IPS-20b (cell line): Measurements from ENCODE around the gene NRTN.
"Not testable (repeated sequence)": the region's sequence is repeated elsewhere in the genome, so short reads cannot be mapped to it uniquely, and the experiment has no call there.

Experiments used
- H3K27ac ChIP-seq: one replicate; pipeline ENCODE4 v1.5.1; 2013; ENCODE audit warnings: low read length
- H3K27me3 ChIP-seq: 2 replicates; pipeline ENCODE4 v1.6.1; 2013; ENCODE audit warnings: mild to moderate bottlenecking, low read length, inconsistent platforms; ENCODE audit not compliant: insufficient read depth
- H3K36me3 ChIP-seq: 2 replicates; pipeline ENCODE4 v1.6.1; 2013; ENCODE audit warnings: low read depth, mild to moderate bottlenecking, inconsistent platforms, low read length, moderate library complexity; ENCODE audit not compliant: insufficient read depth
- H3K4me1 ChIP-seq: 2 replicates; pipeline ENCODE4 v1.6.1; 2013; ENCODE audit warnings: mild to moderate bottlenecking, control low read depth, inconsistent platforms, low read length, moderate library complexity; ENCODE audit not compliant: insufficient read depth
- H3K4me3 ChIP-seq: 2 replicates; pipeline ENCODE4 v1.5.1; 2013; ENCODE audit warnings: mild to moderate bottlenecking, low read length, inconsistent platforms
- H3K9ac ChIP-seq: 2 replicates; pipeline ENCODE4 v1.6.1; 2013; ENCODE audit warnings: low read depth, mild to moderate bottlenecking, inconsistent platforms, low read length, moderate library complexity
- H3K9me3 ChIP-seq: 2 replicates; pipeline ENCODE4 v1.6.1; 2013; ENCODE audit warnings: mild to moderate bottlenecking, low read depth, low read length, inconsistent platforms; ENCODE audit not compliant: insufficient read depth

The NRTN gene, protein sequence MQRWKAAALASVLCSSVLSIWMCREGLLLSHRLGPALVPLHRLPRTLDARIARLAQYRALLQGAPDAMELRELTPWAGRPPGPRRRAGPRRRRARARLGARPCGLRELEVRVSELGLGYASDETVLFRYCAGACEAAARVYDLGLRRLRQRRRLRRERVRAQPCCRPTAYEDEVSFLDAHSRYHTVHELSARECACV

DNA sequence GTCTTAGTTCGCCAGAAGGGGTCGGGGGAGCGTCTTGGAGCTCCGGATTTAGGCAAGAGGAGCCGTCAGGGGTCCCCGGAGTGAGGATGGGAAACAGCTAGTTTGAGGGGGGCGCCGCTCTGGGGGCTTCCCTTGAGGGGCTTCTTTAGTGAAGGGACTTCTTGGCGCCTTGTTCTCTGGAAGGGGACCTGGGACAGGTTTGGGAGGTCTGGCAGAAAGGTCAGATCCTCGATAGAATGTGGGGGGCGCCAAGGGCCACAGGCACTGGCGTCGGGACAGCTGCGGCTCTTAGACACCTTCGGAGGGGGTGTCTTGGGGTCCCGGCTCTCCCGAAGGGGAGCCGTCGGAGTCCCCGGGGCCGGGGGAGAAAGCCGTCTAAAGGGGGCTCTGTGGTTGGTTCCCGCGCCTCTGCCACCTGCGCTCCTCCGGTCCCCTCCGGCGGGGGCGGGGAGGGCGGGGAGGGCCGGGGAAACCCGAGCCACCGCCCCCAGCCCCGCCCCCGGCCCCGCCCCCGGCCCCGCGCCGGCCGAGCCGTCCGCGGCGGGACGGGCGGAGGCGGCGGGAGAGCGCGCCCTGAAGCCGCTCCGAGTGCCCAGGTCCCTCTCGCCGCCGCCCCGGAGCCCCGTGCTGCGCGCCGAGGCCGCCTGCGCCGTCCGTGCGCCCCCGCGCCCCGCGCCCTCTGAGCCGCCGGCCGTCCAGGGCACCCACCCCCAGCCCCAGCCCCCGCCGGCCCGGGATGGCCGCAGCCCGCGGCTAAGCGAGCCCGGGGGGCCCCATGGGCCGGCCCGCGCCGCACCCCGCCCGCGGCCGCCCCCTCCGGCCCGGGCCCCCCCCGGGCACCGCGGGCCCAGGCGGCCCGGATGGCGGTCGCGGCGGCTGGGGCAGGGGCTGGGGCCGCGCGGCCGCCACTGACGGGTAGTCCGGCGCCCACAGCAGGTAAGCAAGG lies at the start of gene NRTN:
Gene NRTN, plus strand, starts transcription at position 552 of the 946 bp plus-strand sequence. CDS start 19,099 bp downstream, outside the sequence.
- Histone ChIP-seq H3K9ac (no peak within 1 kb of the TSS), H3K36me3 (no peaks in the 10 kb centered on the region), H3K27ac (no peak within 1 kb of the TSS), H3K4me1 (no peaks in the 10 kb centered on the region; the same call in 1 of the 2 replicates), H3K9me3 (no peaks in the 10 kb centered on the region), H3K4me3 (peak within 1 kb of the TSS; percentile 58; the same call in 1 of the 2 replicates), H3K27me3 (peaks cover 34% of the 10 kb centered on the region)

DNA sequence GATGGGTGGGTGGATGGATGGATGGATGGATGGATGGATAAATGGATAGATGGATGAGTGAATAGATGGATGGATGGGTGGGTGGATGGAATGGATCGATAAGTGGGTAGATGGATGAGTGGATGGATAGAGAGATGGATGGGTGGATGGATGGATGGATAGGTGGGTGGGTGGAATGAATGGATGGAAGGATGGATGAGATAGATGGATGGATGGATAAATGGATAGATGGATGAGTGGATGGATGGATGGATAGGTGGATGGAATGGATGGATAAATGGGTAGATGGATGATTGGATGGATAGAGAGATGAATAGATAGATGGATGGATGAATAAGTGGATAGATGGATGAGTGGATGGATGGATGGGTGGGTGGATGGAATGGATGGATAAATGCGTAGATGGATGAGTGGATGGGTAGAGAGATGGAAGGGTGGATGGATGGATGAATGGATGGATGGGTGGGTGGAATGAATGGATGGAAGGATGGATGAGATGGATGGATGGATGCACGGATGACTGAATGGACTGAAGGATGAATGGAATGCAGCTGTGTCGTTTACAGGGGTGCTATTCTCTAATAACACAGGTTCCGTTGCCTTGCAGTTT lies 42.2 kb upstream of the NRTN start:
- Histone ChIP-seq H3K36me3 (no peaks in the 10 kb centered on the region), H3K9ac (no peak overlapping the region), H3K4me1 (no peaks in the 10 kb centered on the region), H3K27me3 (no peaks in the 10 kb centered on the region), H3K27ac (no peak overlapping the region), H3K9me3 (no peaks in the 10 kb centered on the region), H3K4me3 (no peak overlapping the region)

DNA sequence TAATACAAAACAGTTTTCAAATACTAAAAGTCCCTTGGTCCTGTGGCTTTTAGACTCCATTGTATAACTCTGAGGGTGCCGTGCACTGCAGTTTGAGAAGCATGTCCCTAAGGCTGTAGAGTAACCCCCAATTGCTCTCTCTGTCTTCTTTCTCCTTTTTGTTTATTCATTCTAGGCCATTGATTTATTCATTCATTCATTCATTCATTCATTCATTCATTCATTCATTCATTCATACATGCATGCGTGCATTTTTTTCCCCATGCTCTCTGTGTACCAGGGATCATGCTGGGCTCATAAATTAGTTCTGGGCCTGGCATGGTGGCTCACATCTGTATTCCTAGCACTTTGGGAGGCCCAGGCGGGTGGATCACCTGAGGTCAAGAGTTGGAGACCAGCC lies 39.6 kb upstream of the NRTN start:
- Histone ChIP-seq H3K4me1 (no peaks in the 10 kb centered on the region), H3K27me3 (no peaks in the 10 kb centered on the region), H3K9ac (no peak overlapping the region), H3K9me3 (no peaks in the 10 kb centered on the region), H3K27ac (no peak overlapping the region), H3K36me3 (no peaks in the 10 kb centered on the region), H3K4me3 (no peak overlapping the region)

DNA sequence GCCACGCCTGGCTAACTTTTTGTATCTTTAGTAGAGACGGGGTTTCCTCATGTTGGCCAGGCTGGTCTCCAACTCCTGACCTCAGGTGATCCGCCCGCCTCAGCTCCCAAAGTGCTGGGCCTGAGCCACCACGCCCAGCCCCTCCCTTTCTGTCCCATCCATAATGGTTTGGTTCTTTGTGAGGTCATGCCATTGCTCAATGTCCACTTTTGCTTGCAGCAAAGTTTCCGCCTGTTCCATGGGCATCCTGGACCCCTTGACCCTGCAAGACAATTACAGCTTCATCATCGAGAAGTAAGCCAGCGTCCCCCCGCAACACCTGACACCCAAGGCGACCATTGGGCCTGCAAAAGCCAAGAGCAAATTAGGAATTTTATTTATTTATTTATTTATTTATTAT lies 36.9 kb upstream of the NRTN start:
- Histone ChIP-seq H3K27ac (no peak overlapping the region), H3K9ac (no peak overlapping the region), H3K9me3 (no peaks in the 10 kb centered on the region), H3K27me3 (no peaks in the 10 kb centered on the region), H3K4me1 (no peaks in the 10 kb centered on the region), H3K36me3 (no peaks in the 10 kb centered on the region), H3K4me3 (no peak overlapping the region)

DNA sequence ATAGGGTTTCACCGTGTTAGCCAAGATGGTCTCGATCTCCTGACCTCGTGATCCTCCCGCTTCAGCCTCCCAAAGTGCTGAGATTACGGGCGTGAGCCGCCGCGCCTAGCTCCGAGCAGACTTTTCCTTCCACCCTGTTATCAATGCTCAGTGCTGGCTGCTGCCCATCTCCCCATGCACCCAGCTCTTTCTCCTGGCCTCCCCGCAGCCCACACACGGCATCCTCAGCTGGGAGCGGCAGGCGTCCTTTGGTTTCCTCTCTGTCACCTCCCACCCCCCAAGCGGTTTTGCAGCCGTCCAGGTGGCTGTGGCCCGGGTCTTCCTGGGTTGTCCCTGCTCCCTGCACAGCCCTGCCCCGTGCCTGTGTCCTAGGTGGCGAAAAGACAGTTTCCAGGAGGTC lies 32.5 kb upstream of the NRTN start:
- H3K9me3 ChIP-seq, result no peaks in the 10 kb centered on the region
- no peaks in the 10 kb centered on the region for H3K4me1 ChIP-seq
- no peaks in the 10 kb centered on the region for H3K27me3 ChIP-seq
- H3K4me3 ChIP-seq, result no peak overlapping the region
- no peaks in the 10 kb centered on the region for H3K36me3 ChIP-seq
- no peak overlapping the region for H3K9ac ChIP-seq
- no peak overlapping the region for H3K27ac ChIP-seq

DNA sequence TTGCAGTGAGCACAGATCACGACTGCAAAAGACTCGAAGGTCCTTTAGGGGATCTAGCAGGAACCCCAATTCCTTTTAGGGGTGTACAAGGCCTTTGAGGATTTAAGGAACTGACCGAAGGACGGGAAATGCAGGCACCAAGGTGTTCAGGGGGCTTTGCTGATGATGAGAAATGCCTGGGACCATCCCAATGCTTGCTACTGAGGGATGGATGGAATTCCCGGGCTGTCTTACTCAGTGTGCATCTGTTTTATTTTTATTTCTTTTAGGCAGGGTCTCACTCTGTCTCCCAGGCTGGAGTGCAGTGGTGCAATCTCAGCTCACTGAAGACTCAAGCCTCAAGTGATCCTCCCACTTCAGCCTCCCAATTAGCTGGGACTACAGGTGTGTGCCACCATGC lies 31.6 kb upstream of the NRTN start:
- no peaks in the 10 kb centered on the region for H3K27me3 ChIP-seq
- no peak overlapping the region for H3K27ac ChIP-seq
- no peaks in the 10 kb centered on the region for H3K36me3 ChIP-seq
- H3K9me3 ChIP-seq, result no peaks in the 10 kb centered on the region
- H3K4me3 ChIP-seq, result no peak overlapping the region
- H3K4me1 ChIP-seq, result no peaks in the 10 kb centered on the region
- no peak overlapping the region; the same call in 1 of the 2 replicates for H3K9ac ChIP-seq

DNA sequence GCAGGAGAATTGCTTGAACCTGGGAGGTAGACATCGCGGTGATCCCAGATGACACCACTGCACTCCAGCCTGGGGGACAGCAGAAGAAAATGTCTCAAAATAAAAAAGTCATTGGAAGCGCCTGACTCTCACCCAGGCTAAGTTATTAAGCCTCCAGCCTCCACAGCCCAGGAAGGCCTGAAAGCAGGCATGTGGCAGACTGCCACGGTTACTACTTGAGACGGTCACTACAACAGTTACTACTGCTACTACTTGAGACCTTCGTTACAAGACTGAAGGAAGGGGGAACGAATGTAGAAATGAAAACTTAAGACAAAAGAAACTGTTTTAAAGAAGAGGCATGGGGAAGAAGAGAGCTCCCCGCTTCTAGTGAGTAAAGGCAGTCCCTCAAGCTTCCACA lies 29.9 kb upstream of the NRTN start:
- Histone ChIP-seq H3K27me3 (no peaks in the 10 kb centered on the region), H3K4me1 (no peaks in the 10 kb centered on the region), H3K36me3 (no peaks in the 10 kb centered on the region), H3K27ac (no peak overlapping the region), H3K4me3 (no peak overlapping the region), H3K9ac (no peak overlapping the region), H3K9me3 (no peaks in the 10 kb centered on the region)

DNA sequence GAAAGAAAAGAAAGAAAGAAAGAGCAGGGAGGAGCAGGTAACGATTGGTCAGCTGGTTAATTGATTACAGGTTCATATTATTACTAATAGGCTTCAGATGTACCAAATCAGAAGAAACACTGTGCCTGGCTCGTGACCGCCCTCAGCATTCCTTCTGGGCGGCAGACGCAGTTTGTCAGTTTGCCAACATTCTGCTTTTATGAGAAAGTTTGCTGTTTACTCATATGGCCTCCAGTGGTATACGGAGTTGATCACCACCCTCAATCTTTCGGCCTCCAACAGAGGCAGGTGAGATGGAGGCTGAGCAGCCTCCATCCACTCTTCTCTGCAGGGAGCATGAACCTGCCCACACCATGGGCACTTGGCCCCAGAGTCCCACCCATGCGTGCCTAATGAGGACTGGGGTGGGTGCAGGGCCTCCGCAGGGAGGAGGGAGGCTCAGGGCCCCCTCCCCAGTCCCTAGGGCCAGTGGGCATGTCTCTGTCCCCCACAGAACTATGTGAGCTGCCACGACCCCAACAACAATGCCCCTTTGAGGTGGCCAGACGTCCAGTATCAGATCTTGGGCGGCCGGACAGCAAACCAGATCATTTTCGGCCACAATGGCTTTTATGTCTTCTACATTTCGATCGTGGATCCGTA lies 29.1 kb upstream of the NRTN start:
- Histone ChIP-seq H3K27me3 (no peaks in the 10 kb centered on the region), H3K36me3 (no peaks in the 10 kb centered on the region), H3K9ac (no peak overlapping the region), H3K9me3 (no peaks in the 10 kb centered on the region), H3K4me1 (no peaks in the 10 kb centered on the region), H3K4me3 (no peak overlapping the region), H3K27ac (no peak overlapping the region)

DNA sequence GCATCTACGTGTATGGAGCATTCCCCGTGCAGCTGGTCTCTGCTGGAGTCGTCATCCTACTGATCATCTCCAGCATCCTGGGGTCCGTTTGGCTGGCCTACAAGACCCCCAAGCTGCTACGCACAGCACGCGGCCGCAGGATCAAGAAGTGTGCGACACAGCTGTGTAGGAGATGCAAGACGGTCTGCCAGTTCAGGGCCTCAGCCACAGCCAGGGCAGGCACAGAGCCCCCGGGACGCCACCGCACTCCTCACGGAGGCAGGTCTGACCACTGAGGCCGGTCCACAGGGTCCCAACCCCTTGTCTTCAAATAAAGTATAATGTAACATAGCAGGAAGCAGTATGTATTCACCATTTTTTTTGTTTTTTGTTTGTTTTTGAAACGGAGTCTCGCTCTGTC lies 26.5 kb upstream of the NRTN start:
- H3K4me3 ChIP-seq, result no peak overlapping the region
- no peaks in the 10 kb centered on the region for H3K27me3 ChIP-seq
- H3K36me3 ChIP-seq, result no peaks in the 10 kb centered on the region
- H3K4me1 ChIP-seq, result no peaks in the 10 kb centered on the region
- no peak overlapping the region for H3K27ac ChIP-seq
- no peaks in the 10 kb centered on the region for H3K9me3 ChIP-seq
- H3K9ac ChIP-seq, result no peak overlapping the region; the same call in 1 of the 2 replicates

DNA sequence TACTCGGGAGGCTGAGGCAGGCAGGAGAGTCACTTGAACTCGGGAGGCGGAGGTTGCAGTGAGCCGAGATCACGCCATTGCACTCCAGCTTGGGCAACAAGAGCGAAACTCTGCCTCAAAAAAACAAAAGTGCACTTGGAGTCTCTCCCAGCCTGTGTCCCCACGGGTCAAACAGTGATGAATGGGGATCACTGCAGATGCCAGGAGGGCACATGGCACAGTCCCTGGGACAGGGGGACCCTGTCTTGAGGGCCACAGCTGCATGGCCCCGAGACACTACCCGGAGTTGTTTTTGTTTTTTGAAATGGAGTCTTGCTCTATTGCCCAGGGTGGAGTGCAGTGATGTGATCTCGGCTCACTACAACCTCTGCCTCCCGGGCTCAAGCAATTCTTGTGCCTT lies 24.0 kb upstream of the NRTN start:
- H3K9ac ChIP-seq, H3K4me1 ChIP-seq, H3K9me3 ChIP-seq, H3K27ac ChIP-seq, H3K4me3 ChIP-seq, H3K36me3 ChIP-seq, H3K27me3 ChIP-seq: not testable (repeated sequence)

DNA sequence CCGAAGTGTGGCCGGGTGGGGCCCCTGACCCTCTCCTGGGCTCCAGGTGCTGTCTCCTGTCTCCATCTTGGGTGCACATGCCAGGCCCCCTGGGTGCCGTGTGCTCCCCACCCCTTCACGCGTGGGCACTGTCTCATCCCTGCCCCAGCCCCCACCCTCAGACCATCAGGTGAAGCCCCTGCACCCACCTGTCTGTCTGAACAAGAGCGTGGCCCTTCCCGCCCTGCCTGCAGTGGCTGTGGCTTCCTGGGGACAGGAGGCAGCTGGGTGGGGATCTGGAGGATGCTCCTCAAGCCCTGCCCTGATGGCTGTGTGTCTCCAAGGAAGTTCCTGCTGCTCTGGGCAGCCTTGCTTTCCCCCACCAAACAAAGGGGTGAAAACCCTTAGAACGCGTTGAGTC lies 22.5 kb upstream of the NRTN start:
- Histone ChIP-seq H3K27ac (no peak overlapping the region), H3K9ac (no peak overlapping the region), H3K4me3 (no peak overlapping the region), H3K4me1 (no peaks in the 10 kb centered on the region), H3K9me3 (no peaks in the 10 kb centered on the region; the same call in 1 of the 2 replicates), H3K36me3 (peaks cover 17% of the 10 kb centered on the region), H3K27me3 (no peaks in the 10 kb centered on the region)
